GM19099 (cell line): ENCODE measurements around the gene PRKD1.

Experiments
- POLR2A ChIP-seq: IDR thresholded peaks from 3 replicates; pipeline ENCODE4 v1.6.1; 2011; ENCODE audit warnings: low read depth; ENCODE audit not compliant: insufficient read length; ENCODE audit errors: extremely low read depth

Gene PRKD1

GRCh38 chr14:29652571-29652970 lies 275.1 kb downstream of the PRKD1 start:
- TF ChIP-seq POLR2A = no peak

- TF ChIP-seq POLR2A = no peak
Observed at GRCh38 chr14:29650554-29651269, 276.9 kb downstream of the PRKD1 start.

- no peak for TF ChIP-seq POLR2A
Observed at GRCh38 chr14:29649170-29649569, 278.5 kb downstream of the PRKD1 start.

- no peak for TF ChIP-seq POLR2A
Observed at GRCh38 chr14:29648045-29648444, 279.6 kb downstream of the PRKD1 start.

- no peak for TF ChIP-seq POLR2A
Observed at GRCh38 chr14:29645117-29645516, 282.5 kb downstream of the PRKD1 start.

GRCh38 chr14:29643433-29644211 lies 284.0 kb downstream of the PRKD1 start:
- TF ChIP-seq POLR2A = no peak

GRCh38 chr14:29637411-29637810 lies 290.2 kb downstream of the PRKD1 start:
- TF ChIP-seq POLR2A = no peak

GRCh38 chr14:29636870-29637269 lies 290.8 kb downstream of the PRKD1 start:
- no peak for TF ChIP-seq POLR2A

GRCh38 chr14:29630566-29631160 lies 297.0 kb downstream of the PRKD1 start:
- no peak for TF ChIP-seq POLR2A

GRCh38 chr14:29629839-29630238 lies 297.8 kb downstream of the PRKD1 start:
- no peak for TF ChIP-seq POLR2A

- no peak for TF ChIP-seq POLR2A
Observed at GRCh38 chr14:29627137-29627536, 300.5 kb downstream of the PRKD1 start.

GRCh38 chr14:29618323-29619067 lies 309.2 kb downstream of the PRKD1 start:
- no peak for TF ChIP-seq POLR2A

- no peak for TF ChIP-seq POLR2A
Observed at GRCh38 chr14:29616922-29617321, 310.7 kb downstream of the PRKD1 start.

- no peak for TF ChIP-seq POLR2A
Observed at GRCh38 chr14:29608861-29609260, 318.8 kb downstream of the PRKD1 start.

GRCh38 chr14:29607169-29607568 lies 320.5 kb downstream of the PRKD1 start:
- no peak for TF ChIP-seq POLR2A
